ENCODE measurements around the gene MPL.

Gene MPL

GRCh38 chr1:43327549-43328292, 9.9 kb upstream of the MPL start:
- no peak for DNase-seq

GRCh38 chr1:43329995-43330751, 7.4 kb upstream of the MPL start:
- DNase-seq = no peak

- DNase-seq = no peak
Observed at GRCh38 chr1:43331688-43332087, 5.9 kb upstream of the MPL start.

- DNase-seq = no peak
Observed at GRCh38 chr1:43334453-43335205, 3.0 kb upstream of the MPL start.

GRCh38 chr1:43338001-43338400, 383 bp downstream of the MPL start:
- no peak for DNase-seq

- no peak for DNase-seq
Observed at GRCh38 chr1:43339584-43340232, 2.1 kb downstream of the MPL start.

- no peak for DNase-seq
Observed at GRCh38 chr1:43340559-43340958, 2.9 kb downstream of the MPL start.

- no peak for DNase-seq
Observed at GRCh38 chr1:43344267-43344850, 6.7 kb downstream of the MPL start.

- no peak for DNase-seq
Observed at GRCh38 chr1:43345120-43345519, 7.5 kb downstream of the MPL start.

- no peak for DNase-seq
Observed at GRCh38 chr1:43346636-43347035, 9.0 kb downstream of the MPL start.

- DNase-seq = no peak
Observed at GRCh38 chr1:43348343-43348808, 10.8 kb downstream of the MPL start.

- DNase-seq = peak; percentile 84
Observed at GRCh38 chr1:43348809-43349593, 11.4 kb downstream of the MPL start.

GRCh38 chr1:43349594-43350306, 12.1 kb downstream of the MPL start:
- DNase-seq = no peak

GRCh38 chr1:43350976-43351375, 13.4 kb downstream of the MPL start:
- DNase-seq = no peak

GRCh38 chr1:43351421-43352350, 14.1 kb downstream of the MPL start:
- no peak for DNase-seq

GRCh38 chr1:43352351-43352705, 14.7 kb downstream of the MPL start:
- DNase-seq = no peak

GRCh38 chr1:43352881-43353280, 15.3 kb downstream of the MPL start:
- DNase-seq = no peak

GRCh38 chr1:43354471-43354870, 16.9 kb downstream of the MPL start:
- no peak for DNase-seq

- no peak for DNase-seq
Observed at GRCh38 chr1:43354936-43355335, 17.3 kb downstream of the MPL start.

GRCh38 chr1:43357251-43357650, 19.6 kb downstream of the MPL start:
- DNase-seq = no peak

All from CD4-positive, alpha-beta T cell treated with Interleukin-12 subunit alpha and Interleukin-12 subunit beta, for 1 hour (primary cell).